Measurements from ENCODE around the gene AADACL3.
"Not testable (repeated sequence)": the region's sequence is repeated elsewhere in the genome, so short reads cannot be mapped to it uniquely, and the experiment has no call there.

Gene AADACL3

DNA sequence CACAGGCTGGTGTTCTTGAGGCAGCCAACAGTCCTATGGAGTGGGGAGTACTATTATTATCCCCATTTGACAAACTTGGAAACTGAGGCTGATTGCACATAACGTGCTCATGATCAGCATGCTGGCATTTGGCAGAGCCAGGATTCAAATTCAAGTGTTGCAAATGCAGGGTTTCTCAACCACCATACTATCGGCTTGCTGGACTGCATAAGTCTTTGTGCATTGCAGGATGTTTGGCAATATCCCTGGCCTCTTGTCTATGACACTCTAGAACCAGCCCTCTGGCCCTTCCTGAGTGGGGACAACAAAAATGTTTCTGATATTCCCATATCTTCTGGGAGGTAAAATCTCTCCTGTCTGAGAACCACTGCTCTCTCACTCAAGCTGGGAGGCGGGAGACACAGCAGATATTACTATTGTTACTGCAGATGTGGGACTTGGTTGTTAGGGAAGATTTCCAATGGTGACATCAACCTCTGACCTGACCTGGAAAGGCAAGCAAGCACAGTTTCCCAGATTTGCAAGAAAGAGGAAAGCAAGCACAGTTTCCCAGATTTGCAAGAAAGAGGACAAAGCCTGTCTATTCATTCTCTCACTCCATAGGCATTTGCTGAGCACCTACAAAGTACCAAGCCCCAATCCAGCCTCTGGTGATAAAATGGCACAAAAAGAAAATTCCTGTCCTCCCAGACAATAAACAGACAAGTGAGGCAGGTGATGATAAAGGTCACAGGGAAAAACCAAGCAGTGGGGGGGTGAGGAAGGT, 1.0 kb upstream of the AADACL3 start:
- no peak for DNase-seq (ENCODE audit: low read depth, low spot score)

- no peak for DNase-seq (ENCODE audit: low read depth, low spot score)
Measured at GRCh38 chr1:12717301-12717838, 1.5 kb downstream of the AADACL3 start.

DNA sequence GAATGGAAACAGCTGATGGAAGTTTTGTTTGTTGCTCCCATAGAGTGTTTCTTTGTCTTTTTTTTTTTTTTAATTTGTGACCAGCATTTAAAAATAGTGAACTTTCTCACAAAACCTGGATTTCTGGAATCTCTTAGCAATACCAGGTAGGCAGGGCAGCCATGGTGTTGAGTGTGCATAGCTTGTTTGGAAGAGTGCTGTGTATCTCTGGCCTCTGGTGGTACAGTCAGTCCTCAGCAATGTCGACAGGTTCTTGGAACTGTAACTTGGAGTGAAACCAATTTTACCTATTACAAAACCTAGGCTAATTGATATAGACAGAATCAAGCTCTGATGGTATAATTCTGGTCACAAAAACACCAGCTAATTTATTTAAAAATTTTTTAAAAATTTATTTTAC, 6.7 kb downstream of the AADACL3 start:
- DNase-seq (ENCODE audit: low read depth, low spot score) = no peak

DNA sequence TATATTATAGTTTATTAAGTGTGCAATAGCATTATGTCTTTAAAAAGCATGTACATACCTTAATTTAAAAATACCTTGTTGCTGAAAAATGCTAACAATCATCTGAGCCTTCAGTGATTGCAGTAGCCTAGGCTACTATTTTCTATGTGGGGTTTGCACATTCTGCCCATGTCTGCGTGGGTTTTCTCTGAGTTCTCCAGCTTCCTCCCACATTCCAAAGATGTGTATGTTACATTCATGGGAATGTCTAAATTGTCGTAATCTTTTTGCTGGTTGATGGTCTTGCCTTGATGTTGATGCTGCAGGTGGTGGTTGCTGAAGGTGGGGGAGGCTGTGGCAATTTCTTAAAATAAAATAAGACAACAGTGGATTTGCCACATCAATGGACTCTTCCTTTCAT, 12.5 kb downstream of the AADACL3 start:
- DNase-seq (ENCODE audit: low read depth, low spot score) = no peak

DNA sequence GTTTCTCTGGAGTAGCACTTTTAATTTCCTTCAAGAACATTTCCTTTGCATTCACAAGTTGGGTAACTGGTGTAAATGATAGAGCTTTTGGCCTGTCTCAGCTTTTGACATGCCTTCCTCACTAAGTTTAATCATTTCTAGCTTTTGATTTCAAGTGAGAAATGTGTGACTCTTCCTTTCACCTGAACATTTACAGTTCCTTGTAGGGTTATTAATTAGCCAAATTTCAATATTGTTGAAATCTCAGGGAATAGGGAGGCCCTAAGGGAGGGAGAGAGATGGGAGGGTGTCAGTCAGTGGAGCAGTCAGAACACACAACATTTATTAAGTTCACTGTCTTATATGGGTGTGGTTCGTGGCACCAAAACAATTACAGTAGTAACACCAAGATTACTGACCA, 14.2 kb downstream of the AADACL3 start:
- no peak for DNase-seq (ENCODE audit: low read depth, low spot score)

- not testable (repeated sequence) for DNase-seq (ENCODE audit: low read depth, low spot score)
Measured at GRCh38 chr1:12731084-12731483, 15.2 kb downstream of the AADACL3 start.

- DNase-seq (ENCODE audit: low read depth, low spot score) = no peak
Measured at GRCh38 chr1:12734651-12735050, 18.7 kb downstream of the AADACL3 start.

GRCh38 chr1:12738934-12739333, 23.0 kb downstream of the AADACL3 start:
- DNase-seq (ENCODE audit: low read depth, low spot score) = no peak

- DNase-seq (ENCODE audit: low read depth, low spot score) = no peak
Measured at GRCh38 chr1:12739613-12740012, 23.7 kb downstream of the AADACL3 start.

DNA sequence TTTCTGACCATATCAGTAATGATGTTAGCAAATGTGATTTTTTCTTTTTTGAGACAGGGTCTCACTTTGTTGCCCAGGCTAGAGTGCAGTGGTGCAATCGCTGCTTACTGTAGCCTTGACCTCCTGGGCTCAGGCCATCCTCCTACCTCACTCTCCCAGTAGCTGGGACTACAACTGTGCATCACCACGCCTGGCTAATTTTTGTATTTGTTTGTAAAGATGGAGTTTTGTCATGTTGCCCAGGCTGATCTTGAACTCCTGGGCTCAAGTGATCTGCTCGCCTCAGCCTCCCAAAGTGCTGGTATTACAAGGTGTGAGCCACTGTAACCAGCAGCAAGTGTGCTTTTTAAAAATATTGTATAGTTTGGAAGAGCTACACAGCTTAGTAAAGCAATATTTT, 26.0 kb downstream of the AADACL3 start:
- DNase-seq (ENCODE audit: low read depth, low spot score) = no peak

GRCh38 chr1:12745126-12745991, 29.4 kb downstream of the AADACL3 start:
- no peak for DNase-seq (ENCODE audit: low read depth, low spot score)

DNA sequence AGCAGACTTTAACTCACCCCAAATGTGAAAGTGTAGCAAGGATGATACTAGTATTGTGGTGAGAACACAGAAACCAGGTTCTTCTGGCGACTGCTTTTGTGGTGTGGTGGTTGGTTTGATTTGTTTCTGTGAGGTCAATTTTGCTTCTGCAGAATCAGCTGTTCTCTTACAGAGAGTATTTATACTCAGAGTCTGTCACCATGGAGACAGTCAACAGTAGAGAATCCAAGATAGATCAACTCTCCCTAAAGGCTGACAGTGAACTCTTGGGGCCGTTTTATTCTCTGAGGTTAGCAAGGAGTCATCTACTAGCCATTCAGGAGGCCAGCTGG, 30.0 kb downstream of the AADACL3 start, which contains the start of gene CFAP107:
Gene CFAP107, plus strand, starts transcription at position 209 of the 332 bp plus-strand sequence. CDS start 231 bp downstream, outside the sequence.
- DNase-seq (ENCODE audit: low read depth, low spot score) = no peak

DNA sequence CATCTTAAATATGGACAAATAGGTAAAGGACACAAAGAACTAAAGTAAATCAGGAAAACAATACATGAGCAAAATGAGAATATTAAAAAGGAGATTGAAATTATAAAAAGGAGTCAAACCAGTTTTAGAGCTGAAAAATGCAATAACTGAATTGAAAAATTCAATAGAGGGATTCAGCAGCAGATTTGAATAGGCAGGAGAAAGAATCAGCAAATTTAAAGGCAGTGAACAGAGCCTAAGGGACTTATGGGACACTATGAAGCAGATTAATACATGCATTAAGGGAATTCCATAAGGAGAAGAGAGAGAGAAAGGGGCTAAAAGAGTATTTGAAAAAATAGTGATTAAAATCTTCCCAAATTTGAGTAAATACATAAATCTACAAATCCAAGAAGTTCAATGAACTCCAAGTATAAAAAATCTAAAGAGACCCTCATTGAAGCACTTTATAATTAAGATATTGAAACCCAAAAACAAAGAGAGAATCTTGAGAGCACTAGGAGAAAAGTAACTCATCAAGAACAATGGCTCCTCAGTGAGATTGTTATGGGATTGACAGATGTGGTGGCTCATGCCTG, 33.0 kb downstream of the AADACL3 start:
- no peak for DNase-seq (ENCODE audit: low read depth, low spot score)

- DNase-seq (ENCODE audit: low read depth, low spot score) = no peak
Measured at GRCh38 chr1:12754738-12755137, 38.8 kb downstream of the AADACL3 start.

GRCh38 chr1:12756273-12756672, 40.4 kb downstream of the AADACL3 start:
- DNase-seq (ENCODE audit: low read depth, low spot score) = no peak

- DNase-seq (ENCODE audit: low read depth, low spot score) = no peak
Measured at GRCh38 chr1:12756768-12757413, 41.0 kb downstream of the AADACL3 start.

DNA sequence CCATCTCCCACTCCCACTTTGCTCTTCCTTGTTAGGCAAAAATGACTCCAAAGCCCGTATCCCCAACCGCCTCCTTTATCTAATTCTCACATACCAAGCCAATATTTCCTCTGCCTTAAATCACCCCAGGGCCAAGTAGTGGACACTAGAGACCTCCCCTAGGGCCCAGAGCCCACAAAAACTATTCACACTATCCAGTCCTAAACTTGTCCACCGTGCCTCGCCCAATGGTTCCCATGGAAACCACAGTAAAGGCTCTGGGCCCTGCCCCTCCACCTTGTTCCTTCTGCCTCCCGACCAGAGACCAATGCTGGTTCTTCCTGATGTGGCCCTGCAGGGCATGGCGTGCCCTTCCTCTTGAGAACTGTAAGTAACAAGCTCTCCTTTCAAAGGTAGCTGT, 41.9 kb downstream of the AADACL3 start:
- DNase-seq (ENCODE audit: low read depth, low spot score) = no peak

DNA sequence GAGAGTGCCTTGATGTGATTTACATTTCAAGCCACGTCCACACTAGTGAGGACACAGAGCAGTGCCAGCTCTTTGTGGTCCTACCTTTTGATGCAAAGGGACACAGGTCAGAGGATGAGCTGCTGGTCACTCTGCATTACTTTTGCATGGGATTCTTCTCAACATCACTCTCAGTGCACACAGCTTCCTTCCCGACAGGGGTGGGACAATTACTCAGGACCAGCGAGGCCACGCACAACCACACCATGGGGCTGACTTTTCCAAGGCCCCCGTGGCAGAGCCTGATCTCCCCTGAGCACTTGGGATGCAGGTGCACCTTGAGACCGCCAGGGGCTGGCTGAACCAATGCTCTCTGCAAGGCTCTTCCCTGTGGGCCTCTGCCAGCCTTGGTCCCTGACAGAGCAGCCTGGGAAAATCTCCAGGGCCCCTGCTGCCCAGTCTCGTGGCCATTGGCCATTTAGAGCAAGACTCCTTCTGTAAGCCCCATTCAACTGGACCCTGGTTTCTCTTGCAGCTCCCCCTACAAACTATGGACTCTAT, 44.4 kb downstream of the AADACL3 start:
- no peak for DNase-seq (ENCODE audit: low read depth, low spot score)

GRCh38 chr1:12761781-12762180, 45.9 kb downstream of the AADACL3 start:
- no peak for DNase-seq (ENCODE audit: low read depth, low spot score)

DNA sequence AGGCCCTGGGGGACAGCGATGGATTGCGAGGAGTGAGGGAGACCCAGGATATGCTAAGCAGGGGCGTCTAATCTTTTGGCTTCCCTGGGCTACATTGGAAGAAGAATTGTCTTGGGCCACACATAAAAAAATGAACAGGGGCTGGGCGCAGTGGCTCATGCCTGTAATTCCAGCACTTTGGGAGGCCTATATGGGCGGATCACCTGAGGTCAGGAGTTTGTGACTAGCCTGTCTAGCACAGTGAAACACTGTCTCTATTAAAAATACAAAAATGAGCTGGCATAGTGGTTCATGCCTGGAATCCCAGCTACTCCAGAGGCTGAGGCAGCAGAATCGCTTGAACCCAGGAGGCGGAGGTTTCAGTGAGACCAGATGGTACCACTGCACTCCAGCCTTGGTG, 46.9 kb downstream of the AADACL3 start:
- DNase-seq (ENCODE audit: low read depth, low spot score) = no peak

DNA sequence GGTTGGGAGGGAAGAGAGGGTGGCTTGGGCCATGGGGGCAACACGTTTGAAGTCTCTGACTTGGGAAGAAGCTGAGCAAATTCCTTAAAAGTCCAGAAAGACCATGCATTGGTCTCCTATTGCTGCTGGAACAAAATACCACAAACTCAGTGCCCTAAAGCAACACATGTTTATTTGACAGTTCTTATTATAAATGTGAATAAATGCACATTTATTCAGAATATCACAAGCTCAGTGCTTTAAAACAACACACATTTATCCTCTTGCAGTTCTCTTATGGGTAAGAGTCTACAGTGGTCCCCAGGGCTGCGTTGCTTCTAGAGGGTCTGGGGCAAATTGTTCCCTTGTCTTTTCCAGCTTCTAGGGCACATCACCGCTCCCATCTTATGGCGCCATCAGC, 47.6 kb downstream of the AADACL3 start:
- no peak for DNase-seq (ENCODE audit: low read depth, low spot score)

- no peak for DNase-seq (ENCODE audit: low read depth, low spot score)
Measured at GRCh38 chr1:12764016-12764415, 48.1 kb downstream of the AADACL3 start.
